Femur (tissue), 1 donor: ENCODE measurements around the gene TRPT1.

Experiments
- DNase-seq: peaks from one replicate; pipeline ENCODE4 v3.0.0-alpha.2; 2017

TRPT1 gene

GRCh38 chr11:64244107-64244506 lies 18.1 kb upstream of the TRPT1 start:
- DNase-seq, result no peak

- DNase-seq, result no peak
Observed at GRCh38 chr11:64243236-64243854, 17.4 kb upstream of the TRPT1 start.

- DNase-seq, result peak; percentile 70
Observed at GRCh38 chr11:64241491-64242374, 15.7 kb upstream of the TRPT1 start.

- DNase-seq, result peak; percentile 100
Observed at GRCh38 chr11:64241241-64241490, 15.2 kb upstream of the TRPT1 start.

- peak; percentile 99 for DNase-seq
Observed at GRCh38 chr11:64240435-64241240, 14.7 kb upstream of the TRPT1 start, which contains the start of gene FKBP2. Gene FKBP2 (plus strand): TSS chr11:64241095. CDS start chr11:64242388, 1,293 bp downstream.

GRCh38 chr11:64239662-64240434 lies 13.9 kb upstream of the TRPT1 start:
- DNase-seq, result no peak

- DNase-seq, result no peak
Observed at GRCh38 chr11:64238999-64239398, 13.0 kb upstream of the TRPT1 start.

GRCh38 chr11:64238076-64238475 lies 12.1 kb upstream of the TRPT1 start:
- DNase-seq, result no peak

- DNase-seq, result no peak
Observed at GRCh38 chr11:64237484-64237951, 11.5 kb upstream of the TRPT1 start.

- no peak for DNase-seq
Observed at GRCh38 chr11:64235437-64236161, 9.6 kb upstream of the TRPT1 start.

- no peak for DNase-seq
Observed at GRCh38 chr11:64234647-64235379, 8.8 kb upstream of the TRPT1 start.

GRCh38 chr11:64233913-64234586 lies 8.1 kb upstream of the TRPT1 start, which contains the start of gene VEGFB:
Gene VEGFB (plus strand): TSS chr11:64234584. CDS start chr11:64234834, 250 bp downstream.
- peak; percentile 83 for DNase-seq

- DNase-seq, result no peak
Observed at GRCh38 chr11:64232967-64233315, 7.0 kb upstream of the TRPT1 start.

GRCh38 chr11:64232182-64232966 lies 6.4 kb upstream of the TRPT1 start:
- no peak for DNase-seq

- DNase-seq, result no peak
Observed at GRCh38 chr11:64231546-64231945, 5.6 kb upstream of the TRPT1 start.

GRCh38 chr11:64230985-64231365 lies 5.0 kb upstream of the TRPT1 start:
- no peak for DNase-seq

- peak; percentile 95 for DNase-seq
Observed at GRCh38 chr11:64230171-64230984, 4.4 kb upstream of the TRPT1 start, which contains the start of gene DNAJC4. Gene DNAJC4 (plus strand): TSS chr11:64230548. CDS start chr11:64230855, 307 bp downstream.

GRCh38 chr11:64229744-64230170 lies 3.8 kb upstream of the TRPT1 start:
- no peak for DNase-seq
